ENCODE results near the gene RHEBL1. TPM values are rescaled to one million over a fixed set of nuclear protein-coding genes. Genes with fewer than 3 reads are reported as not detected.

Gene RHEBL1
- total RNA-seq, 1 experiment from 2014 or later: 2.9 TPM

- intact Hi-C loops (cut with micrococcal nuclease; ENCODE audit: unreplicated experiment): no loop called here
Observed at GRCh38 chr12:49031573-49032161, 38.1 kb downstream of the RHEBL1 start.

GRCh38 chr12:49030714-49031572 lies 38.8 kb downstream of the RHEBL1 start:
- peaks cover 13% of the 10 kb centered on the region for H4K20me1 ChIP-seq (ENCODE audit: insufficient read depth)
- no peaks in the 10 kb centered on the region for H3K9me2 ChIP-seq (ENCODE audit: insufficient read depth)
- no peak for DNase-seq
- no peaks in the 10 kb centered on the region for H3K36me3 ChIP-seq (ENCODE audit: low read depth)
- H3K79me2 ChIP-seq (ENCODE audit: low read depth): no peaks in the 10 kb centered on the region
- no peak overlapping the region for H2AFZ ChIP-seq
- H3F3A ChIP-seq (ENCODE audit: insufficient read depth, low read depth): no peaks in the 10 kb centered on the region; the same call in 1 of the 2 replicates
- no peaks in the 10 kb centered on the region for H3K4me1 ChIP-seq (replicated peaks; ENCODE audit: insufficient read depth)
- CTCF ChIA-PET: no interaction called here
- H3K27ac ChIP-seq: no peak overlapping the region
- no peak overlapping the region for H3K4me2 ChIP-seq
- TF ChIP-seq EZH2 (IDR thresholded peaks at IDR 0.05; ENCODE audit: low read depth): no peak
- TF ChIP-seq CTCF (conservative IDR thresholded peaks at IDR 0.05): no peak
- BruUV-seq (replicated peaks): no TSS peak
- intact Hi-C loops (cut with micrococcal nuclease; ENCODE audit: unreplicated experiment): no loop called here
- H3K27me3 ChIP-seq (ENCODE audit: insufficient read depth, low read depth): no peaks in the 10 kb centered on the region
- POLR2A ChIA-PET (ENCODE audit: unreplicated experiment): no interaction called here
- H3K9me3 ChIP-seq (ENCODE audit: insufficient read depth, low read depth): no peaks in the 10 kb centered on the region
- H3K4me3 ChIP-seq: no peak overlapping the region

More at GRCh38 chr12:49031573-49032161, 38.1 kb downstream of the RHEBL1 start:
- H2AFZ ChIP-seq: no peak overlapping the region
- H4K20me1 ChIP-seq (ENCODE audit: insufficient read depth): peaks cover 16% of the 10 kb centered on the region
- no peaks in the 10 kb centered on the region for H3K9me3 ChIP-seq (ENCODE audit: insufficient read depth, low read depth)
- DNase-seq: no peak
- H3K9me2 ChIP-seq (ENCODE audit: insufficient read depth): no peaks in the 10 kb centered on the region
- no peaks in the 10 kb centered on the region for H3K27me3 ChIP-seq (ENCODE audit: insufficient read depth, low read depth)
- no peak overlapping the region for H3K27ac ChIP-seq
- 0 out of 2 replicates have a peak, but pooled peaks cover under 1% of the 10 kb centered on the region for H3K36me3 ChIP-seq (ENCODE audit: low read depth)
- H3K4me1 ChIP-seq (replicated peaks; ENCODE audit: insufficient read depth): no peaks in the 10 kb centered on the region
- no peaks in the 10 kb centered on the region for H3K79me2 ChIP-seq (ENCODE audit: low read depth)
- no peak overlapping the region for H3K4me3 ChIP-seq
- H3F3A ChIP-seq (ENCODE audit: insufficient read depth, low read depth): no peaks in the 10 kb centered on the region
- no peak overlapping the region for H3K4me2 ChIP-seq
- BruUV-seq (replicated peaks): no TSS peak
- CTCF ChIA-PET: no interaction called here
- POLR2A ChIA-PET (ENCODE audit: unreplicated experiment): no interaction called here
- TF ChIP-seq EZH2 (IDR thresholded peaks at IDR 0.05; ENCODE audit: low read depth) (no peak), CTCF (conservative IDR thresholded peaks at IDR 0.05) (no peak)

- H3K4me1 ChIP-seq (replicated peaks; ENCODE audit: insufficient read depth): no peaks in the 10 kb centered on the region
- peaks cover 5% of the 10 kb centered on the region for H4K20me1 ChIP-seq (ENCODE audit: insufficient read depth)
- H2AFZ ChIP-seq: no peak overlapping the region
- no peak for DNase-seq
- no TSS peak for BruUV-seq (replicated peaks)
- no peak for TF ChIP-seq CTCF (conservative IDR thresholded peaks at IDR 0.05)
- TF ChIP-seq EZH2 (IDR thresholded peaks at IDR 0.05; ENCODE audit: low read depth): no peak
- no peaks in the 10 kb centered on the region for H3K79me2 ChIP-seq (ENCODE audit: low read depth)
- H3K9me3 ChIP-seq (ENCODE audit: insufficient read depth, low read depth): no peaks in the 10 kb centered on the region
- no peak overlapping the region for H3K4me3 ChIP-seq
- no peak overlapping the region for H3K4me2 ChIP-seq
- ChIA-PET POLR2A (ENCODE audit: unreplicated experiment) (no interaction called here), CTCF (interaction anchor here (0.6 kb wide), 2 partner anchors 43 to 84 kb away, joined by 6 to 9 read pairs; no protein-coding TSS in a partner anchor)
- no peak overlapping the region for H3K27ac ChIP-seq
- no peaks in the 10 kb centered on the region; the same call in 1 of the 2 replicates for H3F3A ChIP-seq (ENCODE audit: insufficient read depth, low read depth)
- H3K9me2 ChIP-seq (ENCODE audit: insufficient read depth): no peaks in the 10 kb centered on the region
- no peaks in the 10 kb centered on the region for H3K27me3 ChIP-seq (ENCODE audit: insufficient read depth, low read depth)
- intact Hi-C loops (cut with micrococcal nuclease; ENCODE audit: unreplicated experiment): no loop called here
- 0 out of 2 replicates have a peak, but pooled peaks cover 5% of the 10 kb centered on the region for H3K36me3 ChIP-seq (ENCODE audit: low read depth)
Observed at GRCh38 chr12:49030119-49030518, 39.7 kb downstream of the RHEBL1 start.
